H9 (cell line): ENCODE results near the gene PNPLA7. TPM values are rescaled to one million over a fixed set of nuclear protein-coding genes. Genes with fewer than 3 reads are reported as not detected.

Experiments used
- DNase-seq: peaks from one replicate; pipeline ENCODE4 v3.0.0-alpha.2; 2017
- H2AFZ ChIP-seq: one replicate; pipeline ENCODE4 v1.6.1; 2013; ENCODE audit warnings: mild to moderate bottlenecking, low read length, control low read depth, moderate library complexity
- H2AK5ac ChIP-seq: 2 replicates; pipeline ENCODE4 v1.6.1; 2013; ENCODE audit warnings: low read length, control low read depth, mixed read lengths; ENCODE audit not compliant: insufficient read length
- H2BK120ac ChIP-seq: one replicate; pipeline ENCODE4 v1.6.1; 2013; ENCODE audit warnings: low read depth, mild to moderate bottlenecking, low read length, control low read depth, inconsistent platforms; ENCODE audit not compliant: poor library complexity, severe bottlenecking
- H2BK12ac ChIP-seq: 2 replicates; pipeline ENCODE4 v1.6.1; 2013; ENCODE audit warnings: low read length, control low read depth, mixed read lengths, low read depth; ENCODE audit not compliant: insufficient read length
- H2BK15ac ChIP-seq: 2 replicates; pipeline ENCODE4 v1.6.1; 2013; ENCODE audit warnings: low read depth, low read length, control low read depth
- H2BK20ac ChIP-seq: one replicate; pipeline ENCODE4 v1.6.1; 2013; ENCODE audit warnings: low read depth, mild to moderate bottlenecking, low read length, control low read depth, inconsistent platforms; ENCODE audit not compliant: poor library complexity, severe bottlenecking
- H2BK5ac ChIP-seq: 2 replicates; pipeline ENCODE4 v1.6.1; 2013; ENCODE audit warnings: low read length, control low read depth, mixed read lengths; ENCODE audit not compliant: insufficient read length
- H3K14ac ChIP-seq: 2 replicates; pipeline ENCODE4 v1.6.1; 2013; ENCODE audit warnings: low read length, control low read depth; ENCODE audit not compliant: insufficient read depth
- H3K18ac ChIP-seq: 2 replicates; pipeline ENCODE4 v1.6.1; 2013; ENCODE audit warnings: low read depth, mild to moderate bottlenecking, mixed read lengths, low read length, control low read depth; ENCODE audit not compliant: insufficient read length
- H3K23ac ChIP-seq: 2 replicates; pipeline ENCODE4 v1.6.1; 2013; ENCODE audit warnings: low read length, control low read depth, mixed read lengths, low read depth; ENCODE audit not compliant: insufficient read length
- H3K23me2 ChIP-seq: 2 replicates; pipeline ENCODE4 v1.6.1; 2013; ENCODE audit warnings: low read depth, mild to moderate bottlenecking, mixed read lengths, low read length, control low read depth; ENCODE audit not compliant: insufficient read length, poor library complexity, severe bottlenecking
- H3K27ac ChIP-seq: 2 replicates; pipeline ENCODE4 v1.5.1; 2013; ENCODE audit warnings: low read length, control low read depth, mixed read lengths, low read depth; ENCODE audit not compliant: insufficient read length
- H3K27me3 ChIP-seq: 2 replicates; pipeline ENCODE4 v1.6.1; 2013; ENCODE audit warnings: low read length, control low read depth, inconsistent platforms; ENCODE audit not compliant: insufficient read depth
- H3K4ac ChIP-seq: 2 replicates; pipeline ENCODE4 v1.6.1; 2013; ENCODE audit warnings: low read depth, mild to moderate bottlenecking, control low read depth, inconsistent platforms, low read length, moderate library complexity
- H3K4me1 ChIP-seq: 2 replicates; pipeline ENCODE4 v1.6.1; 2013; ENCODE audit warnings: low read length, control low read depth, inconsistent platforms; ENCODE audit not compliant: insufficient read depth
- H3K4me2 ChIP-seq: 2 replicates; pipeline ENCODE4 v1.6.1; 2013; ENCODE audit warnings: low read length, control low read depth, mixed read lengths; ENCODE audit not compliant: insufficient read length, insufficient read depth
- H3K56ac ChIP-seq: 2 replicates; pipeline ENCODE4 v1.6.1; 2013; ENCODE audit warnings: low read depth, mild to moderate bottlenecking, mixed read lengths, low read length, control low read depth; ENCODE audit not compliant: insufficient read length
- H3K79me1 ChIP-seq: 2 replicates; pipeline ENCODE4 v1.6.1; 2013; ENCODE audit warnings: low read depth, mild to moderate bottlenecking, moderate library complexity, low read length, control low read depth, inconsistent platforms; ENCODE audit not compliant: insufficient read depth, poor library complexity, severe bottlenecking
- H3K79me2 ChIP-seq: 2 replicates; pipeline ENCODE4 v1.6.1; 2013; ENCODE audit warnings: low read length, control low read depth, inconsistent platforms; ENCODE audit not compliant: insufficient read depth
- H3K9ac ChIP-seq: 2 replicates; pipeline ENCODE4 v1.6.1; 2013; ENCODE audit warnings: low read length, control low read depth, mixed read lengths; ENCODE audit not compliant: insufficient read length; ENCODE audit errors: extremely low read depth
- H3K9me3 ChIP-seq: one replicate; pipeline ENCODE4 v1.6.1; 2013; ENCODE audit warnings: low read depth, low read length, inconsistent platforms; ENCODE audit not compliant: control insufficient read depth
- H3T11ph ChIP-seq: one replicate; pipeline ENCODE4 v1.6.1; 2013; ENCODE audit warnings: mild to moderate bottlenecking, low read length, control low read depth, inconsistent platforms
- H4K20me1 ChIP-seq: one replicate; pipeline ENCODE4 v1.6.1; 2013; ENCODE audit not compliant: control insufficient read depth, insufficient read length, insufficient read depth
- H4K5ac ChIP-seq: 2 replicates; pipeline ENCODE4 v1.6.1; 2013; ENCODE audit warnings: low read depth, mild to moderate bottlenecking, mixed read lengths, low read length, control low read depth; ENCODE audit not compliant: insufficient read length
- H4K8ac ChIP-seq: replicated peaks from 2 replicates; pipeline ENCODE4 v1.6.1; 2013; ENCODE audit warnings: low read length, control low read depth, mixed read lengths, low read depth; ENCODE audit not compliant: insufficient read length
- H4K91ac ChIP-seq: 2 replicates; pipeline ENCODE4 v1.6.1; 2013; ENCODE audit warnings: low read depth, mild to moderate bottlenecking, moderate library complexity, mixed read lengths, low read length, control low read depth; ENCODE audit not compliant: insufficient read length
- H3K27ac Mint-ChIP-seq, 3 experiments: 2 replicates in 2 of 3; 3 replicates in 1 of 3; pipeline ENCODE4 v1.8.0; 2020 to 2021; ENCODE audit warnings: mixed read lengths in 3 of 3, mild to moderate bottlenecking in 1 of 3, moderate library complexity in 1 of 3
- H3K27me3 Mint-ChIP-seq: 2 replicates; pipeline ENCODE4 v1.8.0; 2021; ENCODE audit warnings: low read depth, mild to moderate bottlenecking, moderate library complexity, mixed read lengths
- H3K36me3 Mint-ChIP-seq, 3 experiments: 2 replicates in 2 of 3; 3 replicates in 1 of 3; pipeline ENCODE4 v1.8.0; 2020 to 2021; ENCODE audit warnings: low read depth in 3 of 3, mixed read lengths in 3 of 3; ENCODE audit not compliant: insufficient read depth in 1 of 3
- H3K4me1 Mint-ChIP-seq, 2 experiments: 2 replicates each; pipeline ENCODE4 v1.8.0; 2020; ENCODE audit warnings: mixed read lengths in 2 of 2
- H3K4me3 Mint-ChIP-seq, 2 experiments: 2 replicates in 1 of 2; 3 replicates in 1 of 2; pipeline ENCODE4 v1.8.0; 2020 to 2021; ENCODE audit warnings: mild to moderate bottlenecking in 2 of 2, mixed read lengths in 2 of 2, moderate library complexity in 1 of 2
- H3K9me3 Mint-ChIP-seq, 2 experiments: 2 replicates in 1 of 2; 3 replicates in 1 of 2; pipeline ENCODE4 v1.8.0; 2020; ENCODE audit warnings: mild to moderate bottlenecking in 2 of 2, mixed read lengths in 2 of 2, moderate library complexity in 1 of 2
- CTCF ChIP-seq: fragments of 200-600 bp; sonication (generic); conservative IDR thresholded peaks from 3 replicates; pipeline ENCODE4 v1.8.0; 2021; ENCODE audit warnings: antibody characterized with exemption, mild to moderate bottlenecking
- WGBS: extraction: QIAGEN DNeasy Blood & Tissue Kit; methylation state at CpG from one replicate; pipeline ENCODE4 v1.1.7; 2013; ENCODE audit warnings: missing lambda C conversion rate, low lambda C conversion rate, mixed read lengths; ENCODE audit not compliant: insufficient read length; ENCODE audit errors: extremely low coverage; 5-methylcytosine and 5-hydroxymethylcytosine counted together
- total RNA-seq: library from RNA; stranded (reverse); gene quantifications from 2 replicates; pipeline ENCODE4 v1.2.1, GENCODE V29; 2021

The PNPLA7 gene
- total RNA-seq, 1 experiment from 2014 or later: 1.8 TPM

GRCh38 chr9:137580209-137580953 lies 30.2 kb upstream of the PNPLA7 start:
- Histone ChIP-seq H3K79me1 (peaks cover 8% of the 10 kb centered on the region), H4K8ac (no peak overlapping the region), H2BK120ac (no peak overlapping the region), H2AFZ (no peak overlapping the region), H3K9ac (no peak overlapping the region), H3K56ac (no peak overlapping the region), H3K79me2 (peaks cover 10% of the 10 kb centered on the region; the same call in 1 of the 2 replicates), H2BK5ac (no peak overlapping the region), H3K23ac (no peak overlapping the region), H4K20me1 (no peaks in the 10 kb centered on the region), H3K14ac (no peak overlapping the region; the same call in 1 of the 2 replicates), H2BK20ac (no peak overlapping the region), H4K91ac (no peak overlapping the region), H4K5ac (no peak overlapping the region), H2BK12ac (no peak overlapping the region), H3T11ph (no peak overlapping the region), H2BK15ac (no peak overlapping the region), H3K23me2 (peaks cover 12% of the 10 kb centered on the region), H3K27me3 (no peaks in the 10 kb centered on the region), H3K9me3 (no peaks in the 10 kb centered on the region), H3K4me1 (peaks cover 4% of the 10 kb centered on the region; the same call in 1 of the 2 replicates), H3K18ac (no peak overlapping the region), H3K4ac (no peak overlapping the region), H2AK5ac (no peak overlapping the region), H3K27ac (no peak overlapping the region), H3K4me2 (no peak overlapping the region)
- peaks cover 21 to 72% (median 53%) of the 10 kb centered on the region in 3 experiments for H3K36me3 Mint-ChIP-seq
- no CpG with 5 or more reads among the region's 23 CpGs for WGBS
- H3K27ac Mint-ChIP-seq: peak overlapping the region in 2 of 3 experiments; percentile 44 to 69; a peak in 2 of 7 replicates
- peak; percentile 43 for DNase-seq
- H3K9me3 Mint-ChIP-seq: no peaks in the 10 kb centered on the region
- no peaks in the 10 kb centered on the region for H3K27me3 Mint-ChIP-seq
- H3K4me3 Mint-ChIP-seq: no peak overlapping the region
- H3K4me1 Mint-ChIP-seq: peaks cover 29 to 40% of the 10 kb centered on the region in 2 experiments
- TF ChIP-seq CTCF: no peak
